ENCODE results near the gene SOX21. TPM values are rescaled to one million over a fixed set of nuclear protein-coding genes. Genes with fewer than 3 reads are reported as not detected.
"Not testable (repeated sequence)": the region's sequence is repeated elsewhere in the genome, so short reads cannot be mapped to it uniquely, and the experiment has no call there.

SOX21 gene
- not detected in 2 replicates for total RNA-seq (2014; rRNA removed; shearing (Covaris generic))

DNA sequence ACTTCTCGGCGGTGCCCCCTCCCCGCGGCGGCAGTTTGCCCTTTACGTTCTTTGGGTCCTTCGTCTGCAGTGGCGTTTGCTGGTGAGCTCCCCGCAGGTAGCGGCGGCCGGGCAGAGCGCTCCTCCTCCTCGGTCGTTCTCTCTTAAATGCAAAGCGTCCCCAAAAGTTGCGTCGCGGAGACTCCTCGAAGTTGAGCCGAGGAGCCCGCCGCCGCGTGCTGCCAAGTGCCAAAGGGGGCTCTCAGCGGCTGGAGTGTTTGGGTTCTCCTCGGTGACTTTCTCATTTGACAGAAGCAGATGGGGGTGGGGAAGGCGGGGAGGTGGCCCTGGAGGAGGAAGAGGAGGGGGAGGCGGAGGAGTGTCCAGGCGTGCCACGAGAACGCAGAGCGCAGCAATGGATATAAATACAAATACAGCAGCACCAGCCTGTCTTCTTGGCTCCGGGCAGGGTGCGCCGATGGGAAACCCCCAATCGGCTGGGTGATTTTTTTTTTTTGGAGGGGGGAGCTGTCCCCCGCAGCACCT is at the start of gene SOX21:
Gene SOX21 (minus strand): TSS at position 259 of the 525 bp plus-strand sequence. CDS start 496 bp downstream, outside the sequence.
- H3K27me3 ChIP-seq (replicated peaks) = peaks cover 67% of the 10 kb centered on the region
- H3K4me1 ChIP-seq (replicated peaks) = 0 out of 2 replicates have a peak, but pooled peaks cover 9% of the 10 kb centered on the region
- H3K9me3 ChIP-seq (replicated peaks) = peaks cover 3% of the 10 kb centered on the region
- no peaks in the 10 kb centered on the region for H3K36me3 ChIP-seq
- H3K4me3 ChIP-seq = no peak within 1 kb of the TSS
- DNase-seq (ENCODE audit: low read depth in 1 of 2, low spot score in 2 of 2) = no peak
- H3K27ac ChIP-seq = no peak within 1 kb of the TSS

DNA sequence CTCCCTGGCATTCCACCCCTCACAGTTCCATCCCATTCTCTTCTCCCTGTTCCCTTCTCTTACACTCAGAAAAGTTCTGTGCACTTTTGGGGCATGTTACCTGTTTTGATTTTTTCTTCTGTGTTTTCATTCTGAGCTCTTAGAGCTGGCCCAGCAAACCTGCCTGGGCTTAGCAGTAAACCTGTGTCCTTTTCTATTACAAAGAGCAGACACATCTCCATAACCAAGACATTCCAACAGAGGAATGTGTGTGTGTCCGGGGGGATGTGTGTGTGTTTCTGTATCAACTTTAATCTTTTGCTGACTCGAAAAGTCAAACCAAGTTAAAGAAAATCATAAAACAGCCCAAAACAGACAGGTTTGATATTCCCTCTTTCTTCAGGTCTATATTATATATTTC is 49.1 kb upstream of the SOX21 start:
- Histone ChIP-seq H3K27ac (no peak overlapping the region), H3K4me3 (no peak overlapping the region), H3K36me3 (no peaks in the 10 kb centered on the region), H3K9me3 (replicated peaks) (no peaks in the 10 kb centered on the region), H3K4me1 (replicated peaks) (no peaks in the 10 kb centered on the region), H3K27me3 (replicated peaks) (no peaks in the 10 kb centered on the region; the same call in 1 of the 2 replicates)
- DNase-seq (ENCODE audit: low read depth in 1 of 2, low spot score in 2 of 2) = no peak

DNA sequence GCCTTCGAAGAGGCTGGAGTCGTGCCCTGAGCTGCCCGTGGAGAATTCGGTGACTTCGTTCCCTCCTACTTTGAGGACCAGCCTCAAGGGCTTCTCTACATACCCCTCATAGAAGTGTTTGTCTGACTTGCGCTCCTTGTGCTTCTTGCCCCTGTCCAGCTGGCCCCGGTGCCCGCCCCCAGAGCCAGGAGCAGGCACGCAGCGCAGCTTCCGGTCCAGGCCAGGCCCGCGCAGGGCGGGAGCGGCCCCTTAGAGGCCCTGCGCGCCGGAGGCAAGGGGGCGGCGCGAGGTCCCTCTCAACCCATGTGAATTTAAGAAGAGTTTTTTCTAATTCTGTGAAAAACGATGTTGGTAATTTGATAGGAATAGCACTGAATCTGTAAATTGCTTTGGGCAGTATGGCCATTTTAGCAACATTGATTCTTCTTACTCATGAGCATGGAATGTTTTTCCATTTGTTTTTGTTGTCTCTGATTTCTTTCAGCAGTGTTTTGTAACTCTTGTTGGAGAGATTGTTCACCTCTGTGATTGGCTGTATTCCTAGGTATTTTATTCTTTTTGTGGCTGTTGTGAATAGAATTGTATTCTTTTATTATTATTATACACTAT is 46.9 kb upstream of the SOX21 start:
- no peak overlapping the region for H3K4me3 ChIP-seq
- H3K9me3 ChIP-seq (replicated peaks) = no peaks in the 10 kb centered on the region
- DNase-seq (ENCODE audit: low read depth in 1 of 2, low spot score in 2 of 2) = no peak
- no peaks in the 10 kb centered on the region; the same call in 1 of the 2 replicates for H3K27me3 ChIP-seq (replicated peaks)
- H3K27ac ChIP-seq = no peak overlapping the region
- H3K4me1 ChIP-seq (replicated peaks) = no peaks in the 10 kb centered on the region
- H3K36me3 ChIP-seq = no peaks in the 10 kb centered on the region

DNA sequence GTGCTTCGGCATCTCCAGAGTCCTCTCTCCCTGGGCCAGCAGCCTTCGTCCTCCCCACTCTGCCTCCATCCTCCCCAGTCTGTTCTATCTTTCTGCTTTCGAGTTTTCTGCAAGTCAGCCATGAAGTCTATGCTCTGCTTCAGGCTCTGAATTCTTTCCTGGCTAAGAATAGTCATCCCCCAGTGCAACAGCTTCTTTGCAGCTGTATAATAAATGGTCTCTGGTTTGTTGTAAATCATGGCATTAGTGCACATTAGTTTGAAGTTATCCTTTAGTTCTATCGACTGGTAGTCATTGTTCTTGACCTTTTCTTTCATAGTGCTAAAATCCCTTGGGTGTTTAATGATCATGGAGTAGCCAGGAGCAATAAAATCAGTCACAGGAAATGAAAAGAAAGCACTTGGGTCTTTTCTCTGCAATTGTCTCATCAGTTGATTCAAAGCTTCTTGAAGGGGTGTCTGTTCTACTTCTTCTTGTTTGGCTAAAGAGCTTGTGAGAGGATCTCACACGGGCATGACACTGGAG is 46.2 kb upstream of the SOX21 start:
- no peak overlapping the region for H3K4me3 ChIP-seq
- H3K27me3 ChIP-seq (replicated peaks) = no peaks in the 10 kb centered on the region; the same call in 1 of the 2 replicates
- DNase-seq (ENCODE audit: low read depth in 1 of 2, low spot score in 2 of 2) = no peak
- H3K27ac ChIP-seq = no peak overlapping the region
- H3K4me1 ChIP-seq (replicated peaks) = no peaks in the 10 kb centered on the region
- H3K36me3 ChIP-seq = no peaks in the 10 kb centered on the region
- no peaks in the 10 kb centered on the region for H3K9me3 ChIP-seq (replicated peaks)

GRCh38 chr13:94753327-94753726 is 41.0 kb upstream of the SOX21 start:
- no peaks in the 10 kb centered on the region for H3K36me3 ChIP-seq
- no peak overlapping the region for H3K4me3 ChIP-seq
- no peaks in the 10 kb centered on the region for H3K4me1 ChIP-seq (replicated peaks)
- H3K27ac ChIP-seq = no peak overlapping the region
- DNase-seq (ENCODE audit: low read depth in 1 of 2, low spot score in 2 of 2) = no peak
- H3K9me3 ChIP-seq (replicated peaks) = no peaks in the 10 kb centered on the region
- no peaks in the 10 kb centered on the region; the same call in 1 of the 2 replicates for H3K27me3 ChIP-seq (replicated peaks)

DNA sequence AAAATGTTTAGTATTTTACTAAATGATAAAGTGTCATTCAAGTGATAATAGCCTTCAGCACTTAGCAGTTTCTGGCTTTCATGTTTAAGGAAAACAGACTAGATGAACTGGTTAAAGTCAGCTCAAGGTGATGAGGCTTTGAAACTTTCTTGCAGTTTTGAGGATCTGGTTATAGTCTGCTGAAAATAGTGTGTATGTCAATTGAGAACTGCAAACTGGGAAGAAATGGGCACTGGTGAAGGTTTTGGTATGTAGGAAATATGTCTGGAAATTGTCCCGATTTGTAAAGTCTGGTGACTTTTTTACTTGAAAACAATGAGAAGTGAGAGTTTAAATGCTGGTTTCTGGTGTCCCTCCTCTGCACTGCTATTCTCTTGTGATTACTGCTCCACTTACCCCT is 36.8 kb upstream of the SOX21 start:
- Histone ChIP-seq H3K36me3 (no peaks in the 10 kb centered on the region), H3K27me3 (replicated peaks) (0 out of 2 replicates have a peak, but pooled peaks cover 3% of the 10 kb centered on the region), H3K27ac (no peak overlapping the region), H3K4me1 (replicated peaks) (no peaks in the 10 kb centered on the region), H3K4me3 (no peak overlapping the region), H3K9me3 (replicated peaks) (no peaks in the 10 kb centered on the region)
- no peak for DNase-seq (ENCODE audit: low read depth in 1 of 2, low spot score in 2 of 2)

- Histone ChIP-seq H3K36me3 (no peaks in the 10 kb centered on the region), H3K4me3 (no peak overlapping the region), H3K27ac (no peak overlapping the region), H3K27me3 (replicated peaks) (no peaks in the 10 kb centered on the region), H3K4me1 (replicated peaks) (no peaks in the 10 kb centered on the region), H3K9me3 (replicated peaks) (no peaks in the 10 kb centered on the region)
- no peak for DNase-seq (ENCODE audit: low read depth in 1 of 2, low spot score in 2 of 2)
Measured at GRCh38 chr13:94739235-94739634, 26.9 kb upstream of the SOX21 start.

DNA sequence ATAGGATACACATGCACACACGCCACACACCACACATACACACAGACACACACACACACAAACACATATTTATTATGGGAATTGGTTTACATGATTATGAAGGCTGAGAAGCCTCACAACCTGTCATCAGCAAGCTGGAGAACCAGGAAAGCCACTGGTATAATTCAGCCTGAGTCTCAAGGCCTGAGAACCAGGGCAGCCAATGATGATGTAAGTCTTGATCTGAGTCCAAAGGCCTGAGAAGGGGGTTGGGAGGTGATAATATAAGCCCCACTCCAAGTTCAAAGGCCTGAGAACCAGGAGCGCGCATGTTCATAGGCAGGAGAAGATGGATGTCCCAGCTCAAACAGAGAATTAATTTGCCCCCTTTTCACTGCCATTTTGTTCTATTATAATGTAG is 18.7 kb upstream of the SOX21 start:
- Histone ChIP-seq H3K4me3 (no peak overlapping the region), H3K9me3 (replicated peaks) (no peaks in the 10 kb centered on the region), H3K4me1 (replicated peaks) (no peaks in the 10 kb centered on the region), H3K27ac (no peak overlapping the region), H3K27me3 (replicated peaks) (no peaks in the 10 kb centered on the region), H3K36me3 (no peaks in the 10 kb centered on the region)
- no peak for DNase-seq (ENCODE audit: low read depth in 1 of 2, low spot score in 2 of 2)

DNA sequence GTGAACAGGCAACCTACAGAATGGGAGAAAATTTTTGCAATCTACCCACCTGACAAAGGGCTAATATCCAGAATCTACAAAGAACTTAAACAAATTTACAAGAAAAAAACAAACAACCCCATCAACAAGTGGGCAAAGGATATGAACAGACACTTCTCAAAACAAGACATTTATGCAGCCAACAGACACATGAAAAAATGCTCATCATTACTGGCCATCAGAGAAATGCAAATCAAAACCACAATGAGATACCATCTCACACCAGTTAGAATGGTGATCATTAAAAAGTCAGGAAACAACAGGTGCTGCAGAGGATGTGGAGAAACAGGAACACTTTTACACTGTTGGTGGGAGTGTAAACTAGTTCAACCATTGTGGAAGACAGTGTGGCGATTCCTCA is 17.6 kb upstream of the SOX21 start:
- DNase-seq (ENCODE audit: low read depth in 1 of 2, low spot score in 2 of 2); H3K27me3 ChIP-seq (replicated peaks): not testable (repeated sequence)

DNA sequence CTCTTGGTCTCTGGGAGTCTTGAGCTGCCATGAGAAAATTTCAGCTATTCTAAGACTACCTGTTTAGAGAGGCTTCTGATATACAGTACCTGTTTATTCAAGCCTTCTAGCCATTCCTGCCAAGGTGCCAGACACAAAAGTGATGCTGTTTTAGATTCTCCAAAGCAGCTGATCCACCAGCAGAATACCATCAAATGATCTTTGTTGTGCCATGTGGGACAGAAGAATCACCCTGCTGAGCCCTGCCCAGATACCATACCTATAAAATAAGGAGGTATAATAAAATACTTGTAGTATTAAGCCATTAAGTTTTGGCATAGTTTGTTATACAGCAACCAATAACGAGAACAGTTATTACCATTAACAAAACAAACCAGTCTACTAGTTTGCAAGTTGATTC is 14.1 kb upstream of the SOX21 start:
- no peak overlapping the region for H3K27ac ChIP-seq
- no peaks in the 10 kb centered on the region for H3K4me1 ChIP-seq (replicated peaks)

More for the DNA sequence above, 17.6 kb upstream of the SOX21 start:
- not testable (repeated sequence) for H3K9me3 ChIP-seq (replicated peaks); H3K36me3 ChIP-seq; H3K27ac ChIP-seq; H3K4me3 ChIP-seq; H3K4me1 ChIP-seq (replicated peaks)

GRCh38 chr13:94722609-94723345 is 10.4 kb upstream of the SOX21 start:
- no peaks in the 10 kb centered on the region for H3K36me3 ChIP-seq
- no peak overlapping the region for H3K4me3 ChIP-seq
- no peaks in the 10 kb centered on the region for H3K4me1 ChIP-seq (replicated peaks)
- no peak overlapping the region for H3K27ac ChIP-seq
- no peak for DNase-seq (ENCODE audit: low read depth in 1 of 2, low spot score in 2 of 2)
- no peaks in the 10 kb centered on the region for H3K27me3 ChIP-seq (replicated peaks)
- H3K9me3 ChIP-seq (replicated peaks) = no peaks in the 10 kb centered on the region

More for the DNA sequence above, 14.1 kb upstream of the SOX21 start:
- Histone ChIP-seq H3K27me3 (replicated peaks) (no peaks in the 10 kb centered on the region), H3K4me3 (no peak overlapping the region), H3K9me3 (replicated peaks) (no peaks in the 10 kb centered on the region), H3K36me3 (no peaks in the 10 kb centered on the region)
- DNase-seq (ENCODE audit: low read depth in 1 of 2, low spot score in 2 of 2) = no peak

GRCh38 chr13:94718697-94719096 is 6.4 kb upstream of the SOX21 start:
- H3K27me3 ChIP-seq (replicated peaks) = peaks cover 20% of the 10 kb centered on the region
- not testable (repeated sequence) for H3K27ac ChIP-seq; H3K4me3 ChIP-seq; H3K4me1 ChIP-seq (replicated peaks); DNase-seq (ENCODE audit: low read depth in 1 of 2, low spot score in 2 of 2); H3K36me3 ChIP-seq; H3K9me3 ChIP-seq (replicated peaks)

GRCh38 chr13:94717916-94718315 is 5.6 kb upstream of the SOX21 start:
- DNase-seq (ENCODE audit: low read depth in 1 of 2, low spot score in 2 of 2) = no peak
- Histone ChIP-seq H3K27ac (no peak overlapping the region), H3K4me1 (replicated peaks) (0 out of 2 replicates have a peak, but pooled peaks cover 2% of the 10 kb centered on the region), H3K9me3 (replicated peaks) (no peaks in the 10 kb centered on the region), H3K4me3 (no peak overlapping the region), H3K36me3 (no peaks in the 10 kb centered on the region), H3K27me3 (replicated peaks) (peaks cover 25% of the 10 kb centered on the region)

DNA sequence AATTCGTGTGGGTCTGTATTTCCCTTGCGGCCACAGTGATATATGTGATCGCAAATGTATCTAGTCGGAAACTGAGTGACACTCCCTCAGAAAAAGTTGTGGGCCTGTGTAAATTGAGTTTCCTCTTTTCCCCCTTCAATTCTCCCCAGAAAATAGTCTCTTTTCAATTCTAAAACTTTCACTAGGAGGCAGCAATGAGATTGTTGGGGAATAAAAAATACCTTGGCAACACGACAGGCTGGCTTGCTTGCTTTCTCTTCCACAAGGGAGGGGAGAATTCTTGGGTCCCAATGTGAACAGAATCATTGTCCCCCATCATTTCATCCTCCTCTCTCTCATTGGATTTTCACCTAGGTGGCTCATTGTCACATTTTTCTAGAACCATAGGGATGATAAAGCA is 3.7 kb upstream of the SOX21 start:
- H3K27ac ChIP-seq = no peak overlapping the region
- H3K27me3 ChIP-seq (replicated peaks) = peaks cover 41% of the 10 kb centered on the region
- H3K4me1 ChIP-seq (replicated peaks) = 0 out of 2 replicates have a peak, but pooled peaks cover 8% of the 10 kb centered on the region
- H3K4me3 ChIP-seq = no peak overlapping the region
- no peak for DNase-seq (ENCODE audit: low read depth in 1 of 2, low spot score in 2 of 2)
- peaks cover under 1% of the 10 kb centered on the region; the same call in 1 of the 2 replicates for H3K9me3 ChIP-seq (replicated peaks)
- H3K36me3 ChIP-seq = no peaks in the 10 kb centered on the region

Data from SJSA1 (cell line).